Upper lobe of left lung (tissue), 6 donors: Measurements from ENCODE around the gene AOC1. TPM values are rescaled to one million over a fixed set of nuclear protein-coding genes. Genes with fewer than 3 reads are reported as not detected.
"Not testable (repeated sequence)": the region's sequence is repeated elsewhere in the genome, so short reads cannot be mapped to it uniquely, and the experiment has no call there.

ENCODE experiments used
- ATAC-seq, 2 donors: fragments of 200-7000 bp; cut with Tn5 transposase; one replicate each; pipeline ENCODE4 v1.9.1; 2022; ENCODE audit warnings: mild to moderate bottlenecking in 2 of 2, moderate library complexity in 2 of 2; ENCODE audit not compliant: low FRiP score in 2 of 2
- DNase-seq, 2 donors: peaks; one replicate each; pipeline ENCODE4 v3.0.0-alpha.2; 2019 to 2020
- H3K27ac ChIP-seq, 4 donors: fragments of 200-600 bp; sonication (generic); one replicate each; pipeline ENCODE4 v1.5.1; 2016 to 2019
- H3K27me3 ChIP-seq, 4 donors: fragments of 200-600 bp; sonication (generic); one replicate each; pipeline ENCODE4 v1.5.1; 2017 to 2019
- H3K36me3 ChIP-seq, 4 donors: fragments of 200-600 bp; sonication (generic); one replicate each; pipeline ENCODE4 v1.5.1; 2016 to 2019
- H3K4me1 ChIP-seq, 4 donors: fragments of 200-600 bp; sonication (generic); one replicate each; pipeline ENCODE4 v1.5.1; 2018 to 2019
- H3K4me3 ChIP-seq, 4 donors: fragments of 200-600 bp; sonication (generic); one replicate each; pipeline ENCODE4 v1.5.1; 2017 to 2019; ENCODE audit warnings: mild to moderate bottlenecking in 2 of 4, moderate library complexity in 1 of 4
- H3K9me3 ChIP-seq, 4 donors: fragments of 200-600 bp; sonication (generic); one replicate each; pipeline ENCODE4 v1.5.1; 2018 to 2019
- EP300 ChIP-seq, 4 donors: sonication (generic); formaldehyde crosslinking; IDR thresholded peaks; one replicate each; pipeline ENCODE4 v1.5.1; 2017; ENCODE audit warnings: antibody characterized with exemption in 4 of 4, control low read depth in 2 of 4
- POLR2A ChIP-seq, 4 donors: fragments of 450-650 bp; IDR thresholded peaks; one replicate each; pipeline ENCODE4 v1.5.1; 2016 to 2017; ENCODE audit warnings: antibody characterized with exemption in 4 of 4, mild to moderate bottlenecking in 2 of 4
- POLR2AphosphoS5 ChIP-seq, 2 donors: sonication (generic); formaldehyde crosslinking; IDR thresholded peaks; one replicate each; pipeline ENCODE4 v1.5.1; 2017; ENCODE audit warnings: antibody characterized with exemption in 2 of 2
- WGBS, 2 donors: methylation state at CpG; one replicate each; pipeline ENCODE4 v1.1.5; 2017 to 2018; 5-methylcytosine and 5-hydroxymethylcytosine counted together
- total RNA-seq, 6 donors: library from RNA; depleted of rRNA in 4 of 6; stranded (reverse); fragments of >200 nt in 4 of 6; gene quantifications; one replicate each; pipeline versions ENCODE4 v1.1.0 to v1.2.1, GENCODE V29; 2016 to 2021
- TF ChIP-seq, protein P1 (sequence below), 6 experiments: fragments of 450-650 bp in 4 of 6; fragments of 200-600 bp in 2 of 6; sonication (generic) in 2 of 6; IDR thresholded peaks; one replicate each; pipeline ENCODE4 v1.5.1; 2016 to 2019; ENCODE audit warnings: antibody characterized with exemption in 6 of 6
- donor health status: DM: no; HTN: no; CAD: no; lungs with moderate emphysema.
- donor health status: DM: no; HTN: yes; CAD: no; lungs with severe emphysema.

The AOC1 gene
- total RNA-seq, 6 donors from 2014 or later = 0.31 to 0.88 TPM; not detected in 4

GRCh38 chr7:150904011-150904909 is 51.9 kb downstream of the AOC1 start:
- no peaks in the 10 kb centered on the region for H3K9me3 ChIP-seq
- DNase-seq = no peak
- no peak for TF ChIP-seq EP300 (IDR thresholded peaks at IDR 0.05)
- no peak for TF ChIP-seq POLR2A (IDR thresholded peaks at IDR 0.05)
- TF ChIP-seq POLR2AphosphoS5 (IDR thresholded peaks at IDR 0.05) = no peak
- TF ChIP-seq, protein P1, sequence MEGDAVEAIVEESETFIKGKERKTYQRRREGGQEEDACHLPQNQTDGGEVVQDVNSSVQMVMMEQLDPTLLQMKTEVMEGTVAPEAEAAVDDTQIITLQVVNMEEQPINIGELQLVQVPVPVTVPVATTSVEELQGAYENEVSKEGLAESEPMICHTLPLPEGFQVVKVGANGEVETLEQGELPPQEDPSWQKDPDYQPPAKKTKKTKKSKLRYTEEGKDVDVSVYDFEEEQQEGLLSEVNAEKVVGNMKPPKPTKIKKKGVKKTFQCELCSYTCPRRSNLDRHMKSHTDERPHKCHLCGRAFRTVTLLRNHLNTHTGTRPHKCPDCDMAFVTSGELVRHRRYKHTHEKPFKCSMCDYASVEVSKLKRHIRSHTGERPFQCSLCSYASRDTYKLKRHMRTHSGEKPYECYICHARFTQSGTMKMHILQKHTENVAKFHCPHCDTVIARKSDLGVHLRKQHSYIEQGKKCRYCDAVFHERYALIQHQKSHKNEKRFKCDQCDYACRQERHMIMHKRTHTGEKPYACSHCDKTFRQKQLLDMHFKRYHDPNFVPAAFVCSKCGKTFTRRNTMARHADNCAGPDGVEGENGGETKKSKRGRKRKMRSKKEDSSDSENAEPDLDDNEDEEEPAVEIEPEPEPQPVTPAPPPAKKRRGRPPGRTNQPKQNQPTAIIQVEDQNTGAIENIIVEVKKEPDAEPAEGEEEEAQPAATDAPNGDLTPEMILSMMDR (IDR thresholded peaks at IDR 0.05) = no peak
- H3K36me3 ChIP-seq = no peaks in the 10 kb centered on the region
- WGBS, 2 donors = 59% methylated on average over 6 of the region's 6 CpGs
- no peak for ATAC-seq
- no peak overlapping the region for H3K4me3 ChIP-seq
- no peaks in the 10 kb centered on the region for H3K4me1 ChIP-seq
- no peak overlapping the region for H3K27ac ChIP-seq
- H3K27me3 ChIP-seq = no peaks in the 10 kb centered on the region

GRCh38 chr7:150908173-150908572 is 55.9 kb downstream of the AOC1 start:
- Histone ChIP-seq H3K9me3 (no peaks in the 10 kb centered on the region), H3K36me3 (no peaks in the 10 kb centered on the region), H3K4me3 (no peak overlapping the region), H3K4me1 (no peaks in the 10 kb centered on the region), H3K27ac (no peak overlapping the region), H3K27me3 (no peaks in the 10 kb centered on the region)
- 69 to 77% methylated on average over 2 of the region's 2 CpGs for WGBS, 2 donors
- ATAC-seq (no peak), DNase-seq (no peak)
- TF ChIP-seq POLR2AphosphoS5 (IDR thresholded peaks at IDR 0.05) = no peak
- TF ChIP-seq, protein P1 (IDR thresholded peaks at IDR 0.05) = no peak
- TF ChIP-seq EP300 (IDR thresholded peaks at IDR 0.05) = no peak
- no peak for TF ChIP-seq POLR2A (IDR thresholded peaks at IDR 0.05)

GRCh38 chr7:150909200-150909995 is 57.1 kb downstream of the AOC1 start:
- H3K27me3 ChIP-seq = no peaks in the 10 kb centered on the region
- H3K4me3 ChIP-seq = no peak overlapping the region
- H3K4me1 ChIP-seq = no peaks in the 10 kb centered on the region
- 40 to 46% methylated on average over 8 of the region's 8 CpGs for WGBS, 2 donors
- no peak for DNase-seq
- no peak for TF ChIP-seq POLR2A (IDR thresholded peaks at IDR 0.05)
- TF ChIP-seq, protein P1 (IDR thresholded peaks at IDR 0.05) = no peak
- no peak for TF ChIP-seq EP300 (IDR thresholded peaks at IDR 0.05)
- no peak for TF ChIP-seq POLR2AphosphoS5 (IDR thresholded peaks at IDR 0.05)
- ATAC-seq = no peak
- H3K9me3 ChIP-seq = no peaks in the 10 kb centered on the region
- H3K27ac ChIP-seq = no peak overlapping the region
- H3K36me3 ChIP-seq = no peaks in the 10 kb centered on the region

- H3K4me1 ChIP-seq, ATAC-seq, H3K27ac ChIP-seq, H3K36me3 ChIP-seq, H3K27me3 ChIP-seq, H3K4me3 ChIP-seq, DNase-seq, H3K9me3 ChIP-seq: not testable (repeated sequence)
- 62% methylated on average over 8 of the region's 8 CpGs for WGBS, 2 donors
Observed at GRCh38 chr7:150910305-150910995, 58.1 kb downstream of the AOC1 start.

GRCh38 chr7:150910996-150911422 is 58.7 kb downstream of the AOC1 start:
- Histone ChIP-seq H3K36me3 (no peaks in the 10 kb centered on the region), H3K4me3 (no peak overlapping the region), H3K27ac (no peak overlapping the region), H3K4me1 (no peaks in the 10 kb centered on the region), H3K27me3 (no peaks in the 10 kb centered on the region), H3K9me3 (no peaks in the 10 kb centered on the region)
- no peak for DNase-seq
- TF ChIP-seq, protein P1 (IDR thresholded peaks at IDR 0.05) = no peak
- TF ChIP-seq POLR2AphosphoS5 (IDR thresholded peaks at IDR 0.05) (no peak), EP300 (IDR thresholded peaks at IDR 0.05) (no peak), POLR2A (IDR thresholded peaks at IDR 0.05) (no peak)
- WGBS, 2 donors = 42 to 50% methylated on average over 12 of the region's 12 CpGs
- no peak for ATAC-seq
